GM12878 (cell line): Measurements from ENCODE around the gene ADGRL3. TPM values are rescaled to one million over a fixed set of nuclear protein-coding genes. Genes with fewer than 3 reads are reported as not detected.

Source experiments
- ATAC-seq: fragments of 200-7000 bp; cut with Tn5 transposase; 3 replicates; pipeline ENCODE4 v1.9.1; 2020; ENCODE audit warnings: mild to moderate bottlenecking, moderate library complexity
- BruUV-seq: library from RNA; stranded (reverse); fragments of 400-500 nt; replicated peaks from 2 replicates; lab custom pipeline; 2021; lab: Mats Ljungman, UMichigan
- CTCF ChIA-PET: fragments of 300-600 bp; sonication (Branson Sonifier 250); formaldehyde crosslinking; extraction: SDS; loops from one replicate; lab custom pipeline; 2021; ENCODE audit warnings: inconsistent platforms; lab: Yijun Ruan, JAX
- POLR2A ChIA-PET: fragments of 350-600 bp; formaldehyde crosslinking; extraction: SDS; loops from one replicate; lab custom pipeline; 2021; ENCODE audit warnings: inconsistent platforms; lab: Charles Lee
- RAD21 ChIA-PET: fragments of 300-600 bp; sonication (Branson Sonifier 250); formaldehyde crosslinking; loops from one replicate; lab custom pipeline; 2023; ENCODE audit warnings: antibody characterized with exemption; ENCODE audit not compliant: unreplicated experiment; lab: Charles Lee
- SMC1A ChIA-PET: fragments of 300-600 bp; sonication (Branson Sonifier 250); formaldehyde crosslinking; loops from one replicate; lab custom pipeline; 2023; ENCODE audit not compliant: unreplicated experiment, uncharacterized antibody; lab: Charles Lee
- DNase-seq: peaks from one replicate; pipeline ENCODE4 v3.0.0-alpha.2; 2011; ENCODE audit warnings: low read depth, low spot score
- FAIRE-seq: peaks from 3 replicates; lab custom pipeline; 2011; peaks lifted over from hg19 to GRCh38; lab: Jason Lieb, UNC
- H2AFZ ChIP-seq: 2 replicates; pipeline ENCODE4 v1.6.0; 2011; ENCODE audit warnings: low read depth, low read length, control low read depth; ENCODE audit not compliant: control insufficient read depth
- H3K27ac ChIP-seq: 2 replicates; pipeline ENCODE4 v1.5.1; 2011; ENCODE audit warnings: control low read depth; ENCODE audit not compliant: control insufficient read depth, insufficient read depth
- H3K27me3 ChIP-seq, 2 experiments: replicated peaks in 1 of 2; 2 replicates each; pipeline versions ENCODE4 v1.6.0 to v1.6.1; 2011; ENCODE audit warnings: low read length in 1 of 2; ENCODE audit not compliant: control insufficient read depth in 2 of 2, insufficient read depth in 2 of 2
- H3K36me3 ChIP-seq, 2 experiments: 2 replicates each; pipeline ENCODE4 v1.5.1; 2011; ENCODE audit warnings: low read length in 1 of 2; ENCODE audit not compliant: control insufficient read depth in 2 of 2, insufficient read depth in 2 of 2
- H3K4me1 ChIP-seq: 2 replicates; pipeline ENCODE4 v1.6.1; 2011; ENCODE audit warnings: mild to moderate bottlenecking, low read length, moderate library complexity, mixed read lengths; ENCODE audit not compliant: control insufficient read depth, insufficient read depth
- H3K4me2 ChIP-seq: 2 replicates; pipeline ENCODE4 v1.6.0; 2011; ENCODE audit warnings: control low read depth; ENCODE audit not compliant: control insufficient read depth, insufficient read depth
- H3K4me3 ChIP-seq: fragments of 200-600 bp; sonication (generic); 2 replicates; pipeline ENCODE4 v1.5.1; 2016
- H3K79me2 ChIP-seq: 2 replicates; pipeline ENCODE4 v1.6.0; 2011; ENCODE audit warnings: low read length; ENCODE audit not compliant: control insufficient read depth, insufficient read depth
- H3K9ac ChIP-seq: 2 replicates; pipeline ENCODE4 v1.8.0; 2011; ENCODE audit warnings: low read length, control low read depth, mixed read lengths; ENCODE audit not compliant: control insufficient read depth, insufficient read depth
- H3K9me3 ChIP-seq: replicated peaks from 3 replicates; pipeline ENCODE4 v1.5.1; 2011; ENCODE audit warnings: mild to moderate bottlenecking, low read length; ENCODE audit not compliant: control insufficient read depth, insufficient read depth
- H4K20me1 ChIP-seq: 2 replicates; pipeline ENCODE4 v1.6.0; 2011; ENCODE audit not compliant: control insufficient read depth, insufficient read depth
- BCL11A ChIP-seq: IDR thresholded peaks from 2 replicates; pipeline ENCODE4 v1.6.1; 2011; ENCODE audit warnings: low read depth, low read length
- BHLHE40 ChIP-seq, 2 experiments: fragments of 450-650 bp in 1 of 2; IDR thresholded peaks; 2 replicates each; pipeline ENCODE4 v1.6.1; 2011 to 2017; ENCODE audit warnings: low read depth in 2 of 2, borderline replicate concordance in 1 of 2, improper control_type of control experiment in 1 of 2, low read length in 1 of 2, mild to moderate bottlenecking in 1 of 2
- CEBPB ChIP-seq, 2 experiments: fragments of 150-350 bp in 1 of 2; IDR thresholded peaks; 2 replicates each; pipeline ENCODE4 v1.6.1; 2012 to 2014; ENCODE audit warnings: low read depth in 2 of 2, low read length in 2 of 2, borderline replicate concordance in 1 of 2, inconsistent platforms in 1 of 2
- GATAD2B ChIP-seq: fragments of 450-650 bp; conservative IDR thresholded peaks from 2 replicates; pipeline ENCODE4 v1.6.1; 2017; ENCODE audit warnings: low read depth, mild to moderate bottlenecking, moderate library complexity
- IKZF2 ChIP-seq, 2 experiments: fragments of 450-650 bp; IDR thresholded peaks; 2 replicates each; pipeline ENCODE4 v1.6.1; 2017; ENCODE audit warnings: mild to moderate bottlenecking in 2 of 2, moderate library complexity in 2 of 2
- MYB ChIP-seq: fragments of 150-350 bp; IDR thresholded peaks from 2 replicates; pipeline ENCODE4 v1.6.1; 2014; ENCODE audit warnings: mild to moderate bottlenecking, low read depth, low read length, borderline replicate concordance
- NFIC ChIP-seq: IDR thresholded peaks from 2 replicates; pipeline ENCODE4 v1.6.1; 2012; ENCODE audit warnings: low read depth, mild to moderate bottlenecking, inconsistent platforms, low read length, moderate library complexity
- RB1 ChIP-seq: fragments of 450-650 bp; formaldehyde crosslinking; IDR thresholded peaks from 2 replicates; pipeline ENCODE4 v1.6.1; 2017; ENCODE audit warnings: mild to moderate bottlenecking, borderline replicate concordance
- RBBP5 ChIP-seq: fragments of 200-600 bp; sonication (generic); conservative IDR thresholded peaks from 2 replicates; pipeline ENCODE4 v1.6.1; 2016
- SREBF1 ChIP-seq: IDR thresholded peaks from 2 replicates; pipeline ENCODE4 v1.6.1; 2012; ENCODE audit warnings: mild to moderate bottlenecking, low read length
- SUPT20H ChIP-seq: IDR thresholded peaks from 2 replicates; pipeline ENCODE4 v1.6.1; 2011; ENCODE audit warnings: low read depth, mild to moderate bottlenecking, low read length, moderate library complexity, borderline replicate concordance; ENCODE audit not compliant: control insufficient read depth
- ZNF217 ChIP-seq: fragments of 450-650 bp; IDR thresholded peaks from 2 replicates; pipeline ENCODE4 v1.6.1; 2017; ENCODE audit warnings: antibody characterized with exemption, mild to moderate bottlenecking
- ZNF274 ChIP-seq: IDR thresholded peaks from one replicate; pipeline ENCODE4 v1.8.0; 2011; ENCODE audit not compliant: insufficient read length, insufficient read depth
- ZZZ3 ChIP-seq: IDR thresholded peaks from 2 replicates; pipeline ENCODE4 v1.6.1; 2011; ENCODE audit warnings: low read depth; ENCODE audit not compliant: control insufficient read depth, insufficient read length
- WGBS: methylation state at CpG from one replicate; pipeline ENCODE4 v1.1.6; 2016; ENCODE audit warnings: low lambda C conversion rate; ENCODE audit not compliant: insufficient replicate concordance, insufficient coverage; ENCODE audit errors: missing lambda C conversion rate; 5-methylcytosine and 5-hydroxymethylcytosine counted together
- in situ Hi-C: fragments of 300-500 bp; cut with MboI; formaldehyde crosslinking; loops from 9 replicates; pipeline ENCODE4 v1.14.3; 2018; ENCODE audit warnings: mixed read lengths
- intact Hi-C: fragments of 100-400 bp; cut with micrococcal nuclease; formaldehyde crosslinking; loops from one replicate; pipeline ENCODE4 v1.14.2; 2022; ENCODE audit not compliant: unreplicated experiment
- polyA plus RNA-seq, 11 experiments: library from polyadenylated mRNA; depleted of rRNA in 4 of 11; unstranded in 6 of 11; stranded (reverse) in 5 of 11; fragments of >200 nt; fragmentation: Nextera tagmentation in 4 of 11; fragmentation: Illumina TruSeq in 1 of 11; extraction: Ambion mirVana in 4 of 11; extraction: Trizol in 1 of 11; gene quantifications; 1 replicate in 1 of 11; 2 replicates in 10 of 11; pipeline versions ENCODE4 v1.2.1 to v1.2.3, GENCODE V29; 2011 to 2016; ENCODE audit warnings: inconsistent platforms in 2 of 11, missing spikeins in 2 of 11, low read depth in 1 of 11
- total RNA-seq, 4 experiments: library from RNA; depleted of rRNA in 3 of 4; stranded (reverse); fragments of >200 nt in 3 of 4; fragmentation: Illumina TruSeq in 1 of 4; extraction: Trizol in 1 of 4; gene quantifications; 2 replicates each; pipeline versions ENCODE4 v1.2.1 to v1.2.3, GENCODE V29; 2013 to 2021
- TF ChIP-seq, protein P1 (sequence below): fragments of 150-350 bp; IDR thresholded peaks from 2 replicates; pipeline ENCODE4 v1.6.1; 2014; ENCODE audit warnings: mild to moderate bottlenecking, low read depth, low read length
- TF ChIP-seq, protein P2 (sequence below): IDR thresholded peaks from 2 replicates; pipeline ENCODE4 v1.6.1; 2011; ENCODE audit warnings: mild to moderate bottlenecking, low read depth, low read length, moderate library complexity; ENCODE audit not compliant: insufficient replicate concordance

ADGRL3 gene
- total and polyA plus RNA-seq, 10 of the 15 experiments (the other 5 are each of a cell fraction or from before 2014, with no cell fraction given): 1.1 TPM; not detected in 9

DNA sequence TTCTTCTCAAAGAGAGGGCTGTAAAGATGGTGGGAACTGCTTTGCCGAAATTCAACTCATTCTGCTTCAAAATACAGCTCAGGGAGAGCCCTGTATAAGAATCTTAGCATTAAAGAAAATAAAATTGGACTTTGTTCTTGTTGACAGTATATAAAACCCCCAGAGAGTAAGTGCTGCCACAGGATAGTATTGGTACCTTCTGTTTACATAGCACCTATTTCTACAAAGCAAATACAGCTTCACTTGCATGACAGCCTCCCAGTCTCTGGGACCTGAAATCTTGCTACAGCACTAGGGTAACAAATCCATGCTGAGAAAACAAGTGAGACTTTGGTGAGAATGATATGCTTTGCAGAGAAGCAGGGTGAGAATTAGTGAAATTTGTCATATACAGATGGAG, 428.6 kb downstream of the ADGRL3 start:
- no TSS peak for BruUV-seq
- in situ Hi-C loops: no loop called here
- Histone ChIP-seq H3K27ac (no peak overlapping the region), H3K9me3 (no peaks in the 10 kb centered on the region), H3K27me3 (no peaks in the 10 kb centered on the region), H3K4me3 (no peak overlapping the region), H3K36me3 (no peaks in the 10 kb centered on the region), H4K20me1 (no peaks in the 10 kb centered on the region), H3K9ac (no peak overlapping the region), H2AFZ (no peak overlapping the region), H3K4me1 (no peaks in the 10 kb centered on the region), H3K79me2 (no peaks in the 10 kb centered on the region), H3K4me2 (no peak overlapping the region)
- ChIA-PET SMC1A (no interaction called here), RAD21 (no interaction called here), POLR2A (no interaction called here), CTCF (no interaction called here)
- 10% methylated on average over 1 of the region's 1 CpG for WGBS
- intact Hi-C loops: no loop called here
- no peak for DNase-seq
- no peak for FAIRE-seq
- TF ChIP-seq IKZF2 (IDR thresholded peaks at IDR 0.05) (no peak), CEBPB (IDR thresholded peaks at IDR 0.05; ENCODE audit: borderline replicate concordance in 1 of 2, low read depth in 2 of 2, low read length in 2 of 2) (no peak), BCL11A (no peak), RB1 (no peak), BHLHE40 (IDR thresholded peaks at IDR 0.05; ENCODE audit: borderline replicate concordance in 1 of 2, low read depth in 2 of 2, low read length in 1 of 2) (no peak), ZZZ3 (no peak), ZNF274 (no peak), MYB (no peak), RBBP5 (no peak), GATAD2B (no peak), SUPT20H (no peak), ZNF217 (no peak), NFIC (no peak), SREBF1 (no peak)
- TF ChIP-seq, protein P1, sequence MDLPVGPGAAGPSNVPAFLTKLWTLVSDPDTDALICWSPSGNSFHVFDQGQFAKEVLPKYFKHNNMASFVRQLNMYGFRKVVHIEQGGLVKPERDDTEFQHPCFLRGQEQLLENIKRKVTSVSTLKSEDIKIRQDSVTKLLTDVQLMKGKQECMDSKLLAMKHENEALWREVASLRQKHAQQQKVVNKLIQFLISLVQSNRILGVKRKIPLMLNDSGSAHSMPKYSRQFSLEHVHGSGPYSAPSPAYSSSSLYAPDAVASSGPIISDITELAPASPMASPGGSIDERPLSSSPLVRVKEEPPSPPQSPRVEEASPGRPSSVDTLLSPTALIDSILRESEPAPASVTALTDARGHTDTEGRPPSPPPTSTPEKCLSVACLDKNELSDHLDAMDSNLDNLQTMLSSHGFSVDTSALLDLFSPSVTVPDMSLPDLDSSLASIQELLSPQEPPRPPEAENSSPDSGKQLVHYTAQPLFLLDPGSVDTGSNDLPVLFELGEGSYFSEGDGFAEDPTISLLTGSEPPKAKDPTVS: no peak
- TF ChIP-seq, protein P2, sequence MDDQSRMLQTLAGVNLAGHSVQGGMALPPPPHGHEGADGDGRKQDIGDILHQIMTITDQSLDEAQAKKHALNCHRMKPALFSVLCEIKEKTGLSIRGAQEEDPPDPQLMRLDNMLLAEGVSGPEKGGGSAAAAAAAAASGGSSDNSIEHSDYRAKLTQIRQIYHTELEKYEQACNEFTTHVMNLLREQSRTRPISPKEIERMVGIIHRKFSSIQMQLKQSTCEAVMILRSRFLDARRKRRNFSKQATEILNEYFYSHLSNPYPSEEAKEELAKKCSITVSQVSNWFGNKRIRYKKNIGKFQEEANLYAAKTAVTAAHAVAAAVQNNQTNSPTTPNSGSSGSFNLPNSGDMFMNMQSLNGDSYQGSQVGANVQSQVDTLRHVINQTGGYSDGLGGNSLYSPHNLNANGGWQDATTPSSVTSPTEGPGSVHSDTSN: no peak
- ATAC-seq: no peak
